GM12878 (cell line): ENCODE results near the gene HOGA1. TPM values are rescaled to one million over a fixed set of nuclear protein-coding genes. Genes with fewer than 3 reads are reported as not detected.

Source experiments
- ATAC-seq: fragments of 200-7000 bp; cut with Tn5 transposase; 3 replicates; pipeline ENCODE4 v1.9.1; 2020; ENCODE audit warnings: mild to moderate bottlenecking, moderate library complexity
- BruUV-seq: library from RNA; stranded (reverse); fragments of 400-500 nt; replicated peaks from 2 replicates; lab custom pipeline; 2021; lab: Mats Ljungman, UMichigan
- CTCF ChIA-PET: fragments of 300-600 bp; sonication (Branson Sonifier 250); formaldehyde crosslinking; extraction: SDS; loops from one replicate; lab custom pipeline; 2021; ENCODE audit warnings: inconsistent platforms; lab: Yijun Ruan, JAX
- POLR2A ChIA-PET: fragments of 350-600 bp; formaldehyde crosslinking; extraction: SDS; loops from one replicate; lab custom pipeline; 2021; ENCODE audit warnings: inconsistent platforms; lab: Charles Lee
- RAD21 ChIA-PET: fragments of 300-600 bp; sonication (Branson Sonifier 250); formaldehyde crosslinking; loops from one replicate; lab custom pipeline; 2023; ENCODE audit warnings: antibody characterized with exemption; ENCODE audit not compliant: unreplicated experiment; lab: Charles Lee
- SMC1A ChIA-PET: fragments of 300-600 bp; sonication (Branson Sonifier 250); formaldehyde crosslinking; loops from one replicate; lab custom pipeline; 2023; ENCODE audit not compliant: unreplicated experiment, uncharacterized antibody; lab: Charles Lee
- DNase-seq: peaks from one replicate; pipeline ENCODE4 v3.0.0-alpha.2; 2011; ENCODE audit warnings: low read depth, low spot score
- FAIRE-seq: peaks from 3 replicates; lab custom pipeline; 2011; peaks lifted over from hg19 to GRCh38; lab: Jason Lieb, UNC
- H2AFZ ChIP-seq: 2 replicates; pipeline ENCODE4 v1.6.0; 2011; ENCODE audit warnings: low read depth, low read length, control low read depth; ENCODE audit not compliant: control insufficient read depth
- H3K27ac ChIP-seq: 2 replicates; pipeline ENCODE4 v1.5.1; 2011; ENCODE audit warnings: control low read depth; ENCODE audit not compliant: control insufficient read depth, insufficient read depth
- H3K27me3 ChIP-seq, 2 experiments: replicated peaks in 1 of 2; 2 replicates each; pipeline versions ENCODE4 v1.6.0 to v1.6.1; 2011; ENCODE audit warnings: low read length in 1 of 2; ENCODE audit not compliant: control insufficient read depth in 2 of 2, insufficient read depth in 2 of 2
- H3K36me3 ChIP-seq, 2 experiments: 2 replicates each; pipeline ENCODE4 v1.5.1; 2011; ENCODE audit warnings: low read length in 1 of 2; ENCODE audit not compliant: control insufficient read depth in 2 of 2, insufficient read depth in 2 of 2
- H3K4me1 ChIP-seq: 2 replicates; pipeline ENCODE4 v1.6.1; 2011; ENCODE audit warnings: mild to moderate bottlenecking, low read length, moderate library complexity, mixed read lengths; ENCODE audit not compliant: control insufficient read depth, insufficient read depth
- H3K4me2 ChIP-seq: 2 replicates; pipeline ENCODE4 v1.6.0; 2011; ENCODE audit warnings: control low read depth; ENCODE audit not compliant: control insufficient read depth, insufficient read depth
- H3K4me3 ChIP-seq: fragments of 200-600 bp; sonication (generic); 2 replicates; pipeline ENCODE4 v1.5.1; 2016
- H3K79me2 ChIP-seq: 2 replicates; pipeline ENCODE4 v1.6.0; 2011; ENCODE audit warnings: low read length; ENCODE audit not compliant: control insufficient read depth, insufficient read depth
- H3K9ac ChIP-seq: 2 replicates; pipeline ENCODE4 v1.8.0; 2011; ENCODE audit warnings: low read length, control low read depth, mixed read lengths; ENCODE audit not compliant: control insufficient read depth, insufficient read depth
- H3K9me3 ChIP-seq: replicated peaks from 3 replicates; pipeline ENCODE4 v1.5.1; 2011; ENCODE audit warnings: mild to moderate bottlenecking, low read length; ENCODE audit not compliant: control insufficient read depth, insufficient read depth
- H4K20me1 ChIP-seq: 2 replicates; pipeline ENCODE4 v1.6.0; 2011; ENCODE audit not compliant: control insufficient read depth, insufficient read depth
- ASH2L ChIP-seq: fragments of 300-600, 200-600 bp; sonication (generic); IDR thresholded peaks from 2 replicates; pipeline ENCODE4 v1.6.1; 2017; ENCODE audit warnings: low read depth, mild to moderate bottlenecking, borderline replicate concordance
- ATF2 ChIP-seq: IDR thresholded peaks from 2 replicates; pipeline ENCODE4 v1.6.1; 2012; ENCODE audit warnings: low read length, inconsistent platforms
- BCL11A ChIP-seq: IDR thresholded peaks from 2 replicates; pipeline ENCODE4 v1.6.1; 2011; ENCODE audit warnings: low read depth, low read length
- BHLHE40 ChIP-seq, 2 experiments: fragments of 450-650 bp in 1 of 2; IDR thresholded peaks; 2 replicates each; pipeline ENCODE4 v1.6.1; 2011 to 2017; ENCODE audit warnings: low read depth in 2 of 2, borderline replicate concordance in 1 of 2, improper control_type of control experiment in 1 of 2, low read length in 1 of 2, mild to moderate bottlenecking in 1 of 2
- FOXM1 ChIP-seq: IDR thresholded peaks from 2 replicates; pipeline ENCODE4 v1.6.1; 2012; ENCODE audit warnings: low read depth, mild to moderate bottlenecking, inconsistent platforms, low read length, moderate library complexity
- HDAC2 ChIP-seq: fragments of 200-600 bp; sonication (generic); IDR thresholded peaks from 2 replicates; pipeline ENCODE4 v1.6.1; 2017
- IKZF1 ChIP-seq: fragments of 450-650 bp; conservative IDR thresholded peaks from 2 replicates; pipeline ENCODE4 v1.6.1; 2017; ENCODE audit warnings: antibody characterized with exemption, mild to moderate bottlenecking
- JUNB ChIP-seq: IDR thresholded peaks from 2 replicates; pipeline ENCODE4 v1.6.1; 2016; ENCODE audit warnings: antibody characterized with exemption, mild to moderate bottlenecking
- MAX ChIP-seq: IDR thresholded peaks from 2 replicates; pipeline ENCODE4 v1.6.1; 2012; ENCODE audit warnings: low read depth, low read length, improper control_type of control experiment
- RAD21 ChIP-seq: IDR thresholded peaks from 2 replicates; pipeline ENCODE4 v1.6.1; 2011; ENCODE audit warnings: mild to moderate bottlenecking, low read depth, low read length, moderate library complexity; ENCODE audit not compliant: insufficient read depth
- SMAD1 ChIP-seq: fragments of 450-650 bp; IDR thresholded peaks from 2 replicates; pipeline ENCODE4 v1.6.1; 2018; ENCODE audit warnings: mild to moderate bottlenecking, low read depth; ENCODE audit not compliant: partially characterized antibody
- SRF ChIP-seq, 2 experiments: IDR thresholded peaks; 2 replicates each; pipeline ENCODE4 v1.6.1; 2011; ENCODE audit warnings: low read depth in 2 of 2, low read length in 2 of 2, mild to moderate bottlenecking in 1 of 2, moderate library complexity in 1 of 2
- SUPT20H ChIP-seq: IDR thresholded peaks from 2 replicates; pipeline ENCODE4 v1.6.1; 2011; ENCODE audit warnings: low read depth, mild to moderate bottlenecking, low read length, moderate library complexity, borderline replicate concordance; ENCODE audit not compliant: control insufficient read depth
- TBL1XR1 ChIP-seq: IDR thresholded peaks from 2 replicates; pipeline ENCODE4 v1.6.1; 2012; ENCODE audit warnings: low read depth, low read length, improper control_type of control experiment
- YY1 ChIP-seq: IDR thresholded peaks from 2 replicates; pipeline ENCODE4 v1.6.1; 2011; ENCODE audit warnings: low read depth, mild to moderate bottlenecking, low read length
- WGBS: methylation state at CpG from one replicate; pipeline ENCODE4 v1.1.6; 2016; ENCODE audit warnings: low lambda C conversion rate; ENCODE audit not compliant: insufficient replicate concordance, insufficient coverage; ENCODE audit errors: missing lambda C conversion rate; 5-methylcytosine and 5-hydroxymethylcytosine counted together
- in situ Hi-C: fragments of 300-500 bp; cut with MboI; formaldehyde crosslinking; loops from 9 replicates; pipeline ENCODE4 v1.14.3; 2018; ENCODE audit warnings: mixed read lengths
- intact Hi-C: fragments of 100-400 bp; cut with micrococcal nuclease; formaldehyde crosslinking; loops from one replicate; pipeline ENCODE4 v1.14.2; 2022; ENCODE audit not compliant: unreplicated experiment
- polyA plus RNA-seq, 11 experiments: library from polyadenylated mRNA; depleted of rRNA in 4 of 11; unstranded in 6 of 11; stranded (reverse) in 5 of 11; fragments of >200 nt; fragmentation: Nextera tagmentation in 4 of 11; fragmentation: Illumina TruSeq in 1 of 11; extraction: Ambion mirVana in 4 of 11; extraction: Trizol in 1 of 11; gene quantifications; 1 replicate in 1 of 11; 2 replicates in 10 of 11; pipeline versions ENCODE4 v1.2.1 to v1.2.3, GENCODE V29; 2011 to 2016; ENCODE audit warnings: inconsistent platforms in 2 of 11, missing spikeins in 2 of 11, low read depth in 1 of 11
- total RNA-seq, 4 experiments: library from RNA; depleted of rRNA in 3 of 4; stranded (reverse); fragments of >200 nt in 3 of 4; fragmentation: Illumina TruSeq in 1 of 4; extraction: Trizol in 1 of 4; gene quantifications; 2 replicates each; pipeline versions ENCODE4 v1.2.1 to v1.2.3, GENCODE V29; 2013 to 2021

The HOGA1 gene
- total and polyA plus RNA-seq, 10 of the 15 experiments (the other 5 are each of a cell fraction or from before 2014, with no cell fraction given) = 0.01 to 0.19 (median 0.06) TPM; not detected in 6

DNA sequence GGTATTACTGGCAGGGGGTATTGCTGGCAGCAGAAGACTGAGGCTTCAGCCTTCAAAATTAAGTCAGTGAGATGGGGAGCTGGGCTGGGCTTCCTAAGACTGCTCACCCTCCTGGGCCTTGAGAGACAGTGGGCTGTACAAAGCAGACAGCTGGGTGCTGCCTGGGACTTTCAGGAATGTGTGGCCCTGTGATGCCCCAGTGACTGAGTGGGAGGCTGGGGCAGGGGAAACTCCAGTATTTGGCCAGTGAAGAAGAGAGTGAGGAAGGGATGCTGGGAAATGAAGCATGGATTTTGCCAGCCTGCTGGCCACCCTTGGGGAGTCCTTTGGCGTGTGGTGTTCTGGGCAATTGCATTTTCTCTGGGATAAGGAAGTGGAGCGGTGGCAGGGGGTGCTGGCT, 11.2 kb upstream of the HOGA1 start:
- H4K20me1 ChIP-seq = no peaks in the 10 kb centered on the region
- no peak for ATAC-seq
- SMC1A ChIA-PET = interaction anchor here (1.9 kb wide), 1 partner anchor 39 kb away, joined by 9 read pairs; no protein-coding TSS in a partner anchor

More for the DNA sequence above, 11.2 kb upstream of the HOGA1 start:
- Histone ChIP-seq H3K9ac (no peak overlapping the region), H3K79me2 (no peaks in the 10 kb centered on the region), H3K4me2 (no peak overlapping the region), H2AFZ (no peak overlapping the region), H3K4me3 (no peak overlapping the region), H3K27ac (no peak overlapping the region), H3K4me1 (no peaks in the 10 kb centered on the region), H3K36me3 (no peaks in the 10 kb centered on the region), H3K27me3 (no peaks in the 10 kb centered on the region; a peak in 1 of 4 replicates), H3K9me3 (no peaks in the 10 kb centered on the region)
- 46% methylated on average over 2 of the region's 2 CpGs for WGBS
- DNase-seq (no peak), FAIRE-seq (no peak)
- in situ Hi-C loops = no loop called here
- ChIA-PET POLR2A (interaction anchor here (0.6 to 0.7 kb wide), 2 partner anchors 63 to 163 kb away, joined by 3 to 5 read pairs; no protein-coding TSS in a partner anchor), RAD21 (interaction anchor here (1.5 to 2.3 kb wide), 2 partner anchors 37 to 76 kb away, joined by 4 to 6 read pairs; no protein-coding TSS in a partner anchor), CTCF (interaction anchor here (0.7 to 3.9 kb wide), 13 partner anchors 11 to 110 kb away, joined by 3 to 29 read pairs (median 6); partner anchors contain the start of gene HOGA1)
- intact Hi-C loops = loop anchor here (2.0 kb wide), 1 partner anchor 158 kb away; no protein-coding TSS in a partner anchor
- no TSS peak for BruUV-seq
- TF ChIP-seq BHLHE40 (IDR thresholded peaks at IDR 0.05; ENCODE audit: borderline replicate concordance in 1 of 2, low read depth in 2 of 2, low read length in 1 of 2) (no peak), SRF (IDR thresholded peaks at IDR 0.05; ENCODE audit: low read depth in 2 of 2, low read length in 2 of 2) (no peak), FOXM1 (no peak), HDAC2 (no peak), TBL1XR1 (no peak), IKZF1 (no peak), SUPT20H (no peak), RAD21 (no peak), YY1 (no peak), MAX (no peak), BCL11A (no peak), SMAD1 (no peak), JUNB (no peak), ASH2L (no peak), ATF2 (no peak)
